Mammary epithelial cell (primary cell): ENCODE measurements around the gene RACGAP1.

Experiments used
- EZH2 ChIP-seq: IDR thresholded peaks from 2 replicates; pipeline ENCODE4 v1.6.1; 2012; ENCODE audit warnings: low read length, inconsistent platforms, borderline replicate concordance
- TF ChIP-seq, protein P1 (sequence below), 2 donors: IDR thresholded peaks in 1 of 2; conservative IDR thresholded peaks in 1 of 2; 2 replicates each; pipeline ENCODE4 v1.5.1; 2011 to 2012; ENCODE audit warnings: inconsistent platforms in 2 of 2, low read length in 2 of 2, mild to moderate bottlenecking in 2 of 2, control low read depth in 1 of 2, low read depth in 1 of 2; ENCODE audit not compliant: insufficient read depth in 1 of 2; ENCODE audit errors: extremely low read depth in 1 of 2

DNA sequence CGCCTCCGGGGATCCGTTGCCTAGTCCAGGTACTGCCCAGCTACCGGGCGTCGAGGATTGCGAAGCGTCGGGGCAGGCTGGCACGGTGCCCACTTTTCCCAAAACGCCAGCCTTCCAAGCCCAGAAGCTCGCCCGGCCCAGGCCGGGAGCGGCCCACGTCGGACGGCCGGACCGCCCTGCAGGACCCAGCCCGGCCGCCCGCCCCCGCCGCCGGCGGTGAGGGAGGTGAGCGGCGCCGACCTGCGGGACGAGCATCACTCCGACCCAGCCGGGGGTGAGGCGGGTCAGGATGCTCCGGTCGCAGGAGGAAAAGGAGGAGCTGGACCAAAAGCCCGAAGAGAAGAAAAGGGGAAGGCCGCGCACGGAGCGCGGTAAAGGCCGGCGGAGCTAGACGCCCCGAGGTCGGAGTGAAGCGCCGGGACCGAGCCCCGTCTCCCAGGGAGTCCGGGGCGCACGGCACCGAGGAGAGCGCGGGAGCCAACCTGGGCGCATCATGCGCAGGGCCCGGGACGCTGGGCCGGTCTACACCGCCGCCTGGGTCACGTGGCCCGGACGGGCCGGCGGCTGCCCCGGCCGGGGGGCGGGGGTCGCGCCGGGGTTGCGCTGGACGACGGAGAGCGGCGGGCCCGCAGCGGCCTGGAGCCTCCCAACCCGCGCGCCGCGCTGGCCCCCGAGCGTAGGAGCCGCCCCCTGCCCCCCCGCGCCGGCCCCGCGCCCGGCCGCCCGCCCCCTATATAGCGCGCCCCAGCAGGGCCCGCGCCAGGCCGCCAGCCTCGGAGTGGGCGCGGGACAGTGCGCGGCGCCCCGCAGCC, 64.0 kb downstream of the RACGAP1 start, which contains the start of gene AQP5:
- TF ChIP-seq, protein P1, sequence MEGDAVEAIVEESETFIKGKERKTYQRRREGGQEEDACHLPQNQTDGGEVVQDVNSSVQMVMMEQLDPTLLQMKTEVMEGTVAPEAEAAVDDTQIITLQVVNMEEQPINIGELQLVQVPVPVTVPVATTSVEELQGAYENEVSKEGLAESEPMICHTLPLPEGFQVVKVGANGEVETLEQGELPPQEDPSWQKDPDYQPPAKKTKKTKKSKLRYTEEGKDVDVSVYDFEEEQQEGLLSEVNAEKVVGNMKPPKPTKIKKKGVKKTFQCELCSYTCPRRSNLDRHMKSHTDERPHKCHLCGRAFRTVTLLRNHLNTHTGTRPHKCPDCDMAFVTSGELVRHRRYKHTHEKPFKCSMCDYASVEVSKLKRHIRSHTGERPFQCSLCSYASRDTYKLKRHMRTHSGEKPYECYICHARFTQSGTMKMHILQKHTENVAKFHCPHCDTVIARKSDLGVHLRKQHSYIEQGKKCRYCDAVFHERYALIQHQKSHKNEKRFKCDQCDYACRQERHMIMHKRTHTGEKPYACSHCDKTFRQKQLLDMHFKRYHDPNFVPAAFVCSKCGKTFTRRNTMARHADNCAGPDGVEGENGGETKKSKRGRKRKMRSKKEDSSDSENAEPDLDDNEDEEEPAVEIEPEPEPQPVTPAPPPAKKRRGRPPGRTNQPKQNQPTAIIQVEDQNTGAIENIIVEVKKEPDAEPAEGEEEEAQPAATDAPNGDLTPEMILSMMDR (conservative IDR thresholded peaks at IDR 0.05 in 1 of 2, IDR thresholded peaks at IDR 0.05 in 1 of 2; ENCODE audit: extremely low read depth in 1 of 2, insufficient read depth in 1 of 2, low read depth in 1 of 2, low read length in 2 of 2): no peak
- TF ChIP-seq EZH2: no peak
